ENCODE results near the gene FXYD1.

GRCh38 chr19:35105411-35106290 is 33.0 kb upstream of the FXYD1 start:
- TF ChIP-seq POLR2A (IDR thresholded peaks at IDR 0.05; ENCODE audit: low read depth, low read length) = no peak
- no peak for TF ChIP-seq POLR2AphosphoS5 (IDR thresholded peaks at IDR 0.05; ENCODE audit: low read depth, low read length)

All from GM12891 (cell line).